Endometrial microvascular endothelial cells (primary cell): Measurements from ENCODE around the gene ADIPOR2. TPM values are rescaled to one million over a fixed set of nuclear protein-coding genes. Genes with fewer than 3 reads are reported as not detected.

Experiments
- in situ Hi-C: cut with HindIII; loops from 2 replicates; pipeline ENCODE4 v1.10.0; 2017; ENCODE audit warnings: low sequenced_read_pairs, low pct_unique_long_range_greater_than_20kb; ENCODE audit errors: inconsistent ontology term
- total RNA-seq: library from RNA; depleted of rRNA; stranded (reverse); fragments of >200 nt; gene quantifications from one replicate; pipeline ENCODE4 v1.2.3, GENCODE V29; 2015; ENCODE audit errors: inconsistent ontology term

ADIPOR2 gene
- total RNA-seq, 1 donor from 2014 or later: 22.1 TPM

DNA sequence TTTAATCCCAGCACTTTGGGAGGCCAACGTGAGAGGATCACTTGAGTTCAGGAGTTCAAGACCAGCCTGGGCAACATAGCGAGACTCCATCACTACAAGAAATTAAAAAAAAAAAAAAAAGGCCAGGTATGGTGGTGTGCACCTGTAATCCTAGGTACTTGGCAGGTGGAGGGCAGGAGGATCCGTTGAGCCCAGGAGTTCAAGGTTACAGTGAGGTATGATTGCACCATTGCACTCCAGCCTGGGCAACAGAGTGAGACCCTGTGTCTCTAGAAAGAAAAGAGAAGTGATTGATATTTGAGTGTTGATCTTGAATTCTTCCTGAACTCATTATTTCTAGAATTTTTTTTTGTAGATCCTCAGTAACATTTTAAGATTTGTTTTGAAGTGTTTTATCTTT lies 59.4 kb downstream of the ADIPOR2 start:
- in situ Hi-C loops: no loop called here

DNA sequence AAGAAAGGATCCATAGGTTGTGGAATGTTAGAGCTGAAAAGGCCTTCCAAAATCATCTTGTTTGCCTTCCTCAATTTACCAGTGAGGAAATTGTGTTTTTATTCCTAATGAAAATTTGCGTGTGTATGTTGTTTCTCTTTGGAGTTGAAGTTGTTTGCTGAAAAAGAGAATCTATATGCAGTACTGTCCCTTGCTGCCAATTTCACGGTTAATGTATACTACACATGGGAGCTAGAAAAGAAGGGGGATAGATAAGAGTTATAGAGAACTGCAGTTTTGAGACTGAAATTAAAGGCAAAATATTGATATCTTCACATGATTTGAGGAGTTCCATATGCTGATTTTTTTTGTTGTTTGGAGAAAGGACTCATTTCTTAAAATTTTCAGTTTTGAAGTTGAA lies 67.5 kb downstream of the ADIPOR2 start:
- in situ Hi-C loops: no loop called here

DNA sequence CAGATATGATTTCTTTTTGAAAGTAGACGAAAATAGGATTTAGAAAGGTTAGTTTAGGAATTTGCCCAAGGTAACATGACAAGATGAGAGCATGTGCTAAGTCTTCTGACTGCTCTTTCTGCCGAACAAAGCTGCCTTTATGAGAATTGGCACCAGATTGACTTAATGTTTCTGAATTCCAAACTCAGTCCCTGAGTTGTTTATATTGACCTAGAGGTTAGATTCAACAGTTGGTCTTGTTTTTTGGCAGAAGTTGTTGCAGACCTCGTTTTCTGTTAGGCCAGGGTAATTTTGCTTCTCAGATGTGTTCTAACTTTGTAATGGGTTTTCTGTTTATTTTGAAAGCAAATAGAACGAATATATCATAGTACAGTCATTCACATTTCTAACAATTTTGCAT lies 68.0 kb downstream of the ADIPOR2 start:
- in situ Hi-C loops: no loop called here

DNA sequence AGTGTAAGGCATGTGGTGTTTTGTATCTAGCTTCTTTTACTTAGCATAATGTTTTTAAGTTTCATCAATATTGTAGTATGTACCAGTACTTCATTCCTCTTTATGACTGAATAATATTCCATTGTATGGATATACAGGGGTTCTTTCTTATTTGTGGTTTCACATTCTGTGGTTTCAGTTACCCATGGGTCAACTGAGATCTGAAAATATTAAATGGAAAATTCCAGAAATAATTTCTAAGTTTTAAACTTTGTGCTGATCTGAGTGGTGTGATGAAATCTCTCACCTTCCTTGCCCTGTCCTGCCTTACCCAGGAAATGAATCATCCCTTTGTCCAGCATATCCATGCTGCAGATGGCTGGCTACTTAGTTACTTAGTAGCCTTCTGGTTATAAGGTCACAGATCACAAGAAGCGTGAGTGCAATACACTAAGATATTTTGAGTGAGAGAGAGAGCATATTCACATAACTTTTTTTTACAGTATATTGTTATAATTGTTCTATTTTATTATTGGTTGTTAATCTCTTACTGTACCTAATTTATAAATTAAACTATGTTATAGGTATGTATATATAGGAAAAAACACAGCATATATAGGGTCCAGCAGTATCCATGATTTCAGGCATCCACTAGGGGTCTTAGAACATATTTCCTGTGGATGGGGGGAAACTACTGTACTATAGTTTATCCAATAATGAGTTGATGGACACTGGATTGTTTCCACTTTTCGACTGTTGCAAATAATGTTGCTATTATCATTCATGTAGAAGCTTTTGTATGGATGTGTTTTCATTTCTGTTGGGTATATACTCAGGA lies 69.9 kb downstream of the ADIPOR2 start:
- in situ Hi-C loops: no loop called here

DNA sequence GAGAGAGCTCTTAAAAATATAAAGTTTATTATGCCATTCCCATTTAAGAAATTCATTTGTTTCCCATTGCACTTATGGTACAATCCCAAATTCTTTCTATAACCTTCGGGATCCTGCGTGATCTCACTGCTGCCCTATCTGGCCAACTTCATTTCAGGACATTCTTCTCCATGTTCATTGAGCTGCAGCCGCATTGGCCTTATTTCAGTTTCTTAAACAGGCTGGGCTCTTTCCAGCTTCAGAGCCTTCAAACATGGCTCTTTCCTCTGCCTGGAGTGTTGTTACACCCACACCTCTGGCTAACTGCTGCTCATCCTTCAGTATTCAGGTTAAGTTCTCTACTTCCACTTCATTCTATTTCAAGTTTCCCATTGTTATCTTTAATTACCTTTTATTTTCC lies 71.0 kb downstream of the ADIPOR2 start:
- in situ Hi-C loops: no loop called here

DNA sequence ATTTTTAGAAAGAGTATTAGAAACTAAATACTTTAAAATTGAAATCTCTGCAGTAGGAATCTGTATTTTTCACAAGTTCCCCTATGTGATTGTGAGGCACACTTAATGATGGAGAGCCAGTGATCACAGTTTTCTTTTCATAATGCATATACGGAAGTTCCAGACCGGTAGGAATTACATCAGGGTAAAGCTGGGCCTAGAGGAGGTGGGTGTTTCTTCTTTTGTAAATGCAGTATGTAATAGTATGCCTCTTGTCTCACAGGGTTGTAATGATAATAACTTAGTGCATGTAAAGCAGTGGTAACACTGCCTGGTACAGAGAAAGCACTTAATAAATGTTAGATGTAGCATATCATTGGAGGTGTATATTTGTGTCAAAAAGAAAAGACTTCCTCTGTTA lies 72.3 kb downstream of the ADIPOR2 start:
- in situ Hi-C loops: no loop called here

DNA sequence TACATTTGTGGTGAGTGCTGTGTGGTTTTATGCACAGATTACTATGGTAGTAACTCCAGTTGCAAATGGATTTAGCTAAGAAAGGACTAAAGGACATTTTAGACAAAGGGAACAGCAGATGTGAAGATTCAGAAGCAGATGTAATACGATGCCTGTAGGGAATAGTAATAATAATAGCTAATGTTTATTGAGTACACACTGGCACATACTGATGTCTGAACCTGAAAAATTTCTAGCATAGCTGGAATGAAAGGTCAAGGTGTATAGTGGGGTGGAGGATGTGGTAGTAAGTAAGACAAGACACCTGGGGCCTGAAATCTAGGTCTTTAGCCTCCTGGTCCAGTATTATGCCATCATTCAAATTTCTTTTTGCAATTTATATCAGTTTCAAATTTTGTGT lies 75.2 kb downstream of the ADIPOR2 start:
- in situ Hi-C loops: no loop called here

DNA sequence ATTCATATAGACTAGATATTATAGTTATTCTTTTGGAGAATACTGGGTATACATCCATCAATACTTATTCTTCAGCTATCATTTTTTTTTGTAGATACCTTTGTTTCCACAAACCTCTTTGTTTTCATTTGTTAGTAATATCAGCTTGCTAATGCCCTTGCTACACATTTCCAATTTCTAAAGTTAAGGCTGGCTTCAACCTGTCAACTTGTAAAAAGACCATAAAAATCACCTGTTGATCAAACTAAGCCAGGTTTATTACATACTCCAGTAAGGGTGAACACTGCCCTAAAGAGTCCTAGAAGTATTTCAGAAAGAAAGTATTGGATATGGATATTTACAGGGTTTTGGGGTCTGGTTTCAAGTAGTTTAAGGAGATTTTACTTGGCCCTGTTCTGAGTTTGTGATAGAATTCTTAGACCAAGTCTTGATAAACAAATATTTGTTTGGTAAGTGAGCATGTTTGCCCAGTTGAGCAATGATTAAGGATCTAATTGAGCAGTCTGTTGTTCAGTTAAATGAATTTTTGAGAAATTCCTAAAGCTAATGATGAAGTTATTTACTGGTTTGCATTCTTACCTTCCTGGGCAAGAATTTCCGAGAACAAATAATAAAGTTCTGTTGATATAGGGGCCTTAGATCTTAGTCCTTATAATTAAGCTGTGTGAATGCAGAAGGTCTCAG lies 76.7 kb downstream of the ADIPOR2 start:
- in situ Hi-C loops: no loop called here

DNA sequence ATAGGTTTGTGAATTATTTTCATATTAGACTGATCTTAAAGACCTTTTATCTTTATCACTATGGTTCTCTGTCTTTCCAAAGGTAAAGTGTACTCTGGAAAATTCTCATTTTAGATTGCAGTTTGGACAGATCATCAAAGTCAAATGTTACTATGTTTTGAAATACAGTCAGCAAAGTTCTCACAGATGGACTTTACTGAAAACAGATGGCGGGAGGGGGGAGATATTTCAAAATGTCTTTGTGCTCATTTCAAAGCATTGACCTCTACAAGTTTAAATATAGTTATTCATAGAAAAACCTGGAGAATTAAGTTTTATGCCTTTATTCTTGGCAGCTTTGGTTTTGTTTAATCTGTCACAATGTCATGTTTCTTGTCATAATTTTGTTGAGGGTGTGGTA lies 77.7 kb downstream of the ADIPOR2 start:
- in situ Hi-C loops: no loop called here

DNA sequence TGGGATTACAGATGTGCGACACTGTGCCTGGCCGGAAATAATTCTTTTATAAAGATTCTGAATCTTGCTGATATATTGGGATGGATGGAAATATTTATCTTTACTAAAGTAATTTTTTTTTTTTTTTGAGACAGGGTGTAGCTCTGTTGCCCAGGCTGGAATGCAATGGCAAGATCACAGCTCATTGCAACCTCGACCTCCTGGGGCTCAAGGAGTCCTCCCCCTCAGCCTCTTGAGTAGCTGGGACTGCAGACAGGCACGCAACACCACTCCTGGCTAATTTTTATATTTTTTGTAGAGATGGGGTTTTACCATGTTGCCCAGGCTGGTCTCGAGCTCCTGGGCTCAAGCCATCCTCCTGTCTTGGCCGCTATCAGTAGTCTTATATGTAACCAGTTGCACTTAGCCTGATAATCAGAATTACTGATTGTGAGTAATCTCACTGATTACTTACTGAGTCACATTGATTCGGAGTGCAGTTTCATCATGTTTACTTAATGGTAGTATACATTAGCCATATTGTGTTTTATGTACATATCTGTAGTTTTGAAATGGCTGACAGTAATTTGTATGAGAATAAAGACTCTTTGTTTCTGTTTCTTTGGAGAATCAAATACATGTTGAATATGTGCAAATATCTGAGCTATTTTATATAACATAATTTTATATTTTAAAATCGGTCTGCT lies 79.1 kb downstream of the ADIPOR2 start:
- in situ Hi-C loops: no loop called here

DNA sequence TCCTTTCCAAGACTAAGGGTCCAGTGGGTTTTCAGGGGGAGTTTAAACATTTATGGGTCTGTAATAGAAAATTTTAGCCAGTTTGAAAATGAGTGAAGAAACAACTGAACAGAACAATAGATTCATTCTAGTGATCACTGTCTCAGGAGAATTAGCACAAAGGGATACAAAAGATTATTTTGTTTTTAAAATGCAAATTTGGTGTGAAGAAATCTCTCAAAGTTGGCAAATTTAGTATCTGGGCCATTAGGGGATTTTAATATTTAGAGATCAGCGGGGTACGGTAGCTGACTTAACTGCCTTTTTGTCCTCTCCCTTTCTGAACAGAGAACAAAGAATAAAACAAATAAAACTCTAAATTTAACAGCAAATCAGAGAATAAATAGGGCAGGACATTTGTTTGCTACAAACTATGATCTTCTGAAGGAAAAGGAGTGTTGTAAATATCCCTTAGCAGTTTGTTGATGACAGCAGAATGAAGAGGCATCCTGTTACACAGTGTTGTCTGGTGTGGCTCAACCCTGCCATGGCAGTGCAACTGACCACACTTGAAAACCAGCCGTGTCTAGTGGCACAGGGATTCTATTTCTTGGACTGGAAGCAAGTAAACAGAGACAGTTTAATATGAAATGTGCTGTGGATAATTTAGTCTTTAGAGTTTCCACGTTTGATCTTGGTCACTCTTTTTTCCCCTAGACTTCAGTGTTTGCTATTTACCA lies 83.2 kb downstream of the ADIPOR2 start:
- in situ Hi-C loops: no loop called here

DNA sequence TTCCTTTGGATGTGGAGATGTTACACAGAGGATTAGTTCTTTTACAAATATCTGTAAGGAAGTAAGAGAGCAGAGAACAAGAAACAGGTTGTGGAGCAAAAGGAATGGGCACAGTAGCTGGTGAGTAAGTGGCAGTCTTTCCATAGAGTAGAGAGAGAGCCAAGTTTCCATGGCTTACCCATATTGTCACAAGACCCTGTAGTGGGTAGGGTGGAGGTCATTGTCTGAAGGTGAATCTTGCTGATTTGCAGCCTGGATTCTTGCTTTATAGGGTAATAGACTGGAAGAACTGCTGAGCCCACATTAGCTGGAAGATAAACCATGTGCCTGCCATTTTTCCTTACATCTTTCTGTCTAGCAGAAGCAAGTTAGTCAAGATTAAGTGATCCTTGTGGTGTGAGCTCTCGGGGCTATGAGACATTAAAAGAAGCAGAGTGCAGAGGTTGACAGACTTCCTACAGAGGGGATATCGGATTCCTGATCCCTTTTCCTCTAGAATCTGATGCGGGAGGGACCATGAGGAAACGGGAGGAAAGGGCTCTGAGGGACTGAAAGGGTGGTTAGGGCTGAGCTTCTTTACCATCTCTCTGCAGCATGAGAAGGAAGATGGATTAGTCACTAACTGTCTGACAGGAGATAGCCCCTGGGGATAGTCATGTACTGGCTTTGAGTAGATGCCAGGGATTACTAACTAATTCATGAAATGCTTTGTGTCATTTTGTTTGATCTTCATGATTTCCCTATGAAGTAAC lies 85.5 kb downstream of the ADIPOR2 start:
- in situ Hi-C loops: loop anchor here (25.0 kb wide), 1 partner anchor 114 kb away; no protein-coding TSS in a partner anchor

DNA sequence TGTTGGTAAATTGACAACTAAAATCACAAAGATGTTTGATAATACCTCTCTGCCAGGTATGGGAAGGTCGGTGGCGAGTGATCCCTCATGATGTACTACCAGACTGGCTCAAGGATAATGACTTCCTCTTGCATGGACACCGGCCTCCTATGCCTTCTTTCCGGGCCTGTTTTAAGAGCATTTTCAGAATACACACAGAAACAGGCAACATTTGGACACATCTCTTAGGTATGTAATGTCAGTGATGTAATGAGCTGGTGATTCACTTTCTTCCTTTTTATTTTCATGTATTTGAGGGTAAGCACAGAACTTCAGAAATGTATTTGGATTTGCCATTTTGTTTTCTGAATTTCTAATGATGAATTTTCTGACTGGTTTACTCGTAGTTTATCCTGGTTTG lies 86.9 kb downstream of the ADIPOR2 start:
- in situ Hi-C loops: loop anchor here (25.0 kb wide), 1 partner anchor 115 kb away; no protein-coding TSS in a partner anchor

DNA sequence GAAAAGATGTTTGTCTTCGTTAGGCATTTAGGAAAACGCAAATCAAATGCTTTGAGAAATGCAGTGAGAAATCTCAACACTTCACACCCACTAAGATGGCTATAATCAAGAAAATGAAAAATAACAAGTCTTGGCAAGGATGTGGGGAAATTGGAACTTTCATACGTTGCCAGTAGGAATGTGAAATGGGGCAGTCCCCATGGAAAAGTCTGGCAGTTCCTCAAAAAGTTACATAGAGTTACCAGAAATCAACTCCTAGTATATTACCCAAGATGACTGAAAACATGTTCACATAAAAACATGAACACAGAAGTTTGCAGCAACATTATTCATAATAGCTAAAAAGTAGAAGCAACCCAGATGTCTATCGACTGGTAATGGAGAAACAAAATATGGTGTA lies 88.0 kb downstream of the ADIPOR2 start:
- in situ Hi-C loops: loop anchor here (25.0 kb wide), 1 partner anchor 117 kb away; no protein-coding TSS in a partner anchor

DNA sequence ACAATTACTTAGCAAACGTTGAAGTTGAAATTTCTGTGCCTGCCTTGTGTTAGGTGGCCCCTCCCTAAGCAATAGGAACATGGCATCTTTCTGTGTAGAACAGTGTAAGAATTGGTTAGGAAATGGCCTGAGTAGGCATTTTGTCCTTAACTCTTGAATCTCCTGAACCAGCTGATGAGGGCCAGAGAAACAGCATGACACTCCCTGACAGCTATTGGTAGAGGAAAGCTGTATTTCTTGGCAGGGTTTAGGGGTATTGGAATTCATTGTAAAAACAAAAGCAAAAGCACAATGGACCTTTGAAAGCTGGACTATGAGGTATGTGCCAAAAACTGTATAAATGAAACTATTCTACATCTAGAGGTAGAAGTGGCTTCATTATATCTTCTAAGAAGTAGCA lies 88.9 kb downstream of the ADIPOR2 start:
- in situ Hi-C loops: loop anchor here (25.0 kb wide), 1 partner anchor 117 kb away; no protein-coding TSS in a partner anchor

DNA sequence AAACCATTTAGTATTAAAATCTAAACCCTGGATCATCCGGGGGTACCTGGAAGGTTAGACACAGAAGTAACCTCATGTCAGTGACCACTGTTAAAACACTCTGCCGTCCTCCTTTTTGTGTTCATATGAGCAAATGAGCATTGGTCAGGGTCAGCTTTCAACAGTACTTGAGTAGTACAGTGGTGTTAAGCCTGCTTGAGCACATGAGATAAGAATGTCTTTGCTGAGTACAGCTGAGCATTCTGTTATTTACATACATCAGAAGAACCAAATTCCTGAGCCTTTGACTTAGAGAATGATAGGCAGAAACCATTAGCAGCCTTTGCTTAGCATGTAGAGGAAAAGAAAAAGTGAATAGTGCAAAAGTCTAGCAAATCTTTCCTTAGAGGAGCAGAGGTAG lies 90.9 kb downstream of the ADIPOR2 start:
- in situ Hi-C loops: loop anchor here (25.0 kb wide), 1 partner anchor 119 kb away; no protein-coding TSS in a partner anchor

DNA sequence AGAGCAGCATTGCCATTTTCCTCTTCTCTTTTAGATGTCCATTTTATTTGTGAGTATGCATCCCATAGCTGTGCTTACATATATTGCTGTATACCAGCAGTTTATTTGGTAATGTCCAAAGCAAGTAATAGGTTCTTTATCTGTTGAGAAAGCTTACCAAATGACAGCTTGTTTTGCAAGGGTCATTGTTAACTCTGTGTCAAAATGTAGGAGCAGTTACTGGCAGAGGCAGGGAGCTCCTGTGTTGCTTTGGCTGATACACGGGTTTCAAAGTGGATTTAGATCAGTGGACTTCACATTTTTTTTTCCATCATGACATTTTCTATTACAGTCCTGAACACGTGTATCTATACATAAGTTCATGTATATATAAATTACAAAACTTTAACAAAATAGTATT lies 91.3 kb downstream of the ADIPOR2 start:
- in situ Hi-C loops: loop anchor here (25.0 kb wide), 1 partner anchor 120 kb away; no protein-coding TSS in a partner anchor

DNA sequence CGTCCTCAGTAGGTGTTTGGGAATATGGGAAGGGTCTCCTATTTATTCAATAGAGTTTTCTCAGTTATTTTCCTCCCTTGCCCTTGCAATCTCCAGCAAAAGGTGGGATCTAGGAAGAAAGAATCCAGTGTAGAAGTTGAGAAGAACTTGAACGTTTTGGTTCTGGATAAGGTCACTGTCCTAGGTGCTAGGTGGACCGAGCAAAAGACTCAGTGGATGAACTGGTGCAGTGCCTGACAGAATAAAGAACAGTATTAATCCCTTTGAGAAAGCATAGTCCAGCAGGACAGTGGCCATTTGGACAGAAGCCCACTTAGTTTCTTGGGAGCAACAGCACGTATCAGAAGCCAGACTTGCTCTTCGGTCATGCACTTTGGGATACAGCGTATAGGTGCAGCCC lies 96.8 kb downstream of the ADIPOR2 start:
- in situ Hi-C loops: loop anchor here (25.0 kb wide), 1 partner anchor 125 kb away; no protein-coding TSS in a partner anchor
